HG03571 (cell line): ENCODE results near the gene RNF152.

Experiments used
- ATAC-seq: cut with Tn5 transposase; IDR thresholded peaks from one replicate; pipeline ENCODE4 v1.9.1; 2021; ENCODE audit not compliant: unreplicated experiment

The RNF152 gene

DNA sequence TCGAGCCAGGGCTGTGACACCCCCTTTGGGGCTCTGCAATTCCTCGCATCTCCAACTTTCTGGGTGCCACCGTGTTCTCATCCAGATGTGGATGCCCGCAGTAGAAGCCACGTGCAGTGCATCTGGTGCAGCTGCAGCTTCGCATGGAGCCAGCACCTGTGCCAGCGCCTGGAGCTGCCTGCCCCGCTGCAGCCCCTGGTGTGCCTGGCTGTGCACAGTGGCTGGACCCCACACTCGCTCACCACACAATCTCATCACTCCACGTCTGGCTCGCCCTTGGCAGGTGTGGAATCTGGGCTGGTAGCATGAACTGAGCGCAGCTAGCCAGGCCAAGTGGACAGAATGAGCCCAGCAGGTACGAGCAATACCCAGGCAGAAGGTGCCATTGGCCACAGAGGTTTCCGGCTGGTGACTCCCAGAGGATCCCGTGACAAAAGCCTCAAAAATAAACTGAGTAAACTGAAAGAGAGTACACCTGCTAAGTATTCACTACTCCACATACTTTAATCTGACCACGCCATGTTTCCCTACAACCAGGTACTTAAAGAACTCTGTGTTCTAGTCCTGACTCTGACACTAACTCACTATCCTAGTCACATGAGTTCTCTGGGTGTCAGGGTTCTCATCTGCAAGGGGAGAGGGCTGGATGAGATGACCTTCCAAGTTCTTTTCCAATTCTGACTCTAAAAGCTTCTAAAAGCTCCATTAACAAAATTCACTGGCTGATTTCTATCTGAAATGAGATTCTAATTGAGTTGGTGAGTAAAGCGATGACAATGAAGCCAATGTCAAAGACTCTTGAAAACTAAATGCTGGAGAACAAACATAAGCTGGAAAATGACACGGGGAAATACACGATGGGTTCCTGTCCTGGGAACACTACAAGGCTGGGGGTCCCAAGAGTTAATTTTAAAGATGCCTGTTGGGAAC is 37.1 kb downstream of the RNF152 start:
- no peak for ATAC-seq

DNA sequence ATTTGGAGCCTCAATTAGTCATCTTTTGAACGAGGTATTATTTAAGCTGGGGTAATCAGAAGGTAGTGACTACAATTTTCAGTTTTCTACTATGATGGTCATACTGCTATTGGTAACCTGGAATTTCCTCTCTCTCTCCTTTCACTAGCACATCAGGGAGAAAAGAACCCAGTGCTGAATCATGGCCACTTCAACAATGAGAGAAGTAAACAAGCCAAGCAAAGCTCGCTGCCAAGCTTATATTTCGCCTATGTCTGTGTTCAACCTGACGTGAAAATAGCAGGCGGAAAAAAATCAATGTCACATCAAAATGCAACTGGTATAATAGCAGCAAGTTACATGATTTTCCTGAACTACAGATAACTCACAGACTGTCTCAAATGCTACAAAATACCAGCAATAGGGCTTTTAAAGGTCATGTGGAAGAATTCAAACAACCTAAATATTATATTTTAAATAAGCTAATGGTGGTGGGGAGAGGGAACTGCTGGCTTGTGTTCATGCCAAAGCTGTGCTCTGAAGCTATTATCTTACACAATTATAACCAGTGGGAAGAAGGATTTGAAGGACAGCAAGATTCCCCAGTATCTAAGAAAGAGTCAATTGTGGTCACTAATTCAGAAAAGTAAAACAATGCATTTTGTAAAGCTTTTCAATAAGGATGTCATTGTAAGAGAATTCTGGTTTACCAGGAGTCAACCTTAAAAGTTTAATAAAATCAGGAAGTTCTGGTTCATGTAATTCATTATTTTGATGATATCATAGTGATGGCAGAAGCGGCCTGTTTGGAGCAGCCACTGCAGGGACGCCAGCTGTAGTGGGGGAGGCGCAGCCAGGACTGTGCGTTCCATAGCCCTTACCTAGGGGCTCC is 38.0 kb downstream of the RNF152 start:
- no peak for ATAC-seq

DNA sequence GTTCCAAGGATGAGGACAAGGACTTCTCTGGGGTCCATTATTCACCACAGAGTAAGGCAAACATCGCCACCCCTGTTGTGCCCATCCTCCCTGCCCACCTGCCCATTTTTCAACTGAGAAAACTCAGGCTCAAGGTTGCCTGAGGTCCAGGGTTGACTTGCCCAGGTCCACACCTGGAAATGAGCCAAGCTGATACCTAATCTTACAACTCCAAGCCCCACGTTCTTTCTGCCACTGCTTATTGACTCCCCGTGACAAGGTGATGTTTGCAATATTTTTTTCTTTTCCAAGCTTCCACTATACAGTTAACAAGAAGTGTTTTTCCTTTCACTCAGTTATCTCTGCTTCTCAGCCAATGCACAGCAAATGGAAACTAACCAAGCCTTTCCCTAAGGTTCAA is 39.0 kb downstream of the RNF152 start:
- no peak for ATAC-seq

DNA sequence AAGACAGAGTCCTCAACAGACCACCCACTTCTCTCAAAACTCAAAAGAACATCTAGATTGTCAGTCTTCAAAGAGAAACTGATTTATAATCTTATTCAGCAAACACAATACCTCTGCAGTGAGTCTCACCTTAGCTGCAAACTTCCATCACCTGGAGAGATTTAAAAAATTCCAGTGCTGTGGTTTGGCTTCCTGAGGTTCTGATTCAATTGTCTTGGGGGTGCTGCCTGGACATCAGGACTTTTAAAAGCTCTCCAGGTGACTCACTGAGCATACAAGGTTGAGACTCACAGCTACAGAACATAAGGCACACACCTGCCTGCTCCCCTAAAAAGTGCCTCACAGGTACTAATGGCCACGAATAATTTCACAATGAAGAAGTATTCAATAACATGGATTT is 40.3 kb downstream of the RNF152 start:
- no peak for ATAC-seq

DNA sequence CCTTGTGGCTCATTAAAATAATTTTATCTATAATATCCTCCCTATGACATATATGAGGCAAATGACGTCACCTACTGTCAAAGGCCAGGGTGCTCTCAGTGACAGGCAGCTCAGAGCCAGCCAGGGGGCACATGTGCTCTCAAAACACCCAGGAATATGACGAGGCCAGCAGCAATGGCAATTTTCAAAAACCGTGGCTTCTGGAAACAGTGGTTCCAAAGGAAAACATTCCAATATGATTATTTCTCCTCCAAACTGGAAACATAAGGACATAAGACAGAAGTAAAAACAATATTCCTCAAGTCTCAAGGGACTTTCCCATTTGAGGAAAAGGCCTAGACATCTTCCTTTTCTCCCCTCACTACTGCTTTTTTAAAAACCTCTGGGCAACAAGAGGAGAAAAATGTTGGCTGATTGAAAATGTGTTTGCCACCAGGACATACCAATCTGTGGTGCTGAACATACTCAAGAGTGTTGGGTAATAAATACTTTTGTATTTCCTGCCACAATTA is 40.8 kb downstream of the RNF152 start:
- ATAC-seq: no peak

DNA sequence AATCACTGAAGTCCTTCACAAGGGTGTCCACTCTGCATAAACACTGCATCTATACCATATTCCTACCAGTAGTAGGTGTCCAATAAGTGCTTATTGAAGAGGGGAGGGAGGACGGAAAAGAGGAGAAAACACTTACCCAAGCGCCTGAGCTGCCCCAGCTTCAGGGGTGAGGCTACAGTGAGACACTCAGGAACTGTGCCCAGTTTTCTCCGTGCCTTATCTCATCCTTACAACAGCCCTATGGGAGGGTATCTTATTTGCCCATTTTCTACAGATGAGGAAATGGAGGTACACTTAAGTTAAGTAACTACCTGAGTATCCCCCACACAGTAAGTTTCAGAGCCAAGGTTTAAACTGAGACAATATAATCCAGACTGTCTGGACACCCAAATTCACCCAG is 41.5 kb downstream of the RNF152 start:
- ATAC-seq: no peak

DNA sequence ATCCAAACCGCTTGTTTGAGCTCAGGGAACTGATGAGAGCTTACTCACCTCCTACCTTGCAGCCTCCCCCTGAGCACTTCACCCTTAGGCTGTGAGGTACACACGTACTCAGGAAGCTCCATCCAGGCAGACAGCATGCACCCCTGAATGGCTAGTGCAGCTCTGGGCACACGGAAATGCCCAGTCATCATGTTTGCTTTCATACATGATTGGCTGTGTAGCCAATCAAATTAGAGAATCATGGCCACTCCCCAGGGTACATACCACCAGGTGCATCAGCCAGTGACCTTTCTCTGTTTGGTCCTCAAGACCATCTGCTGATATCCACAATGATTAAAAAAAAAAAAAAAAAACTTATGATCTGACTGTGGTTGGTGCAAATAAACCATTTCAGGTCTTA is 42.1 kb downstream of the RNF152 start:
- ATAC-seq: no peak

DNA sequence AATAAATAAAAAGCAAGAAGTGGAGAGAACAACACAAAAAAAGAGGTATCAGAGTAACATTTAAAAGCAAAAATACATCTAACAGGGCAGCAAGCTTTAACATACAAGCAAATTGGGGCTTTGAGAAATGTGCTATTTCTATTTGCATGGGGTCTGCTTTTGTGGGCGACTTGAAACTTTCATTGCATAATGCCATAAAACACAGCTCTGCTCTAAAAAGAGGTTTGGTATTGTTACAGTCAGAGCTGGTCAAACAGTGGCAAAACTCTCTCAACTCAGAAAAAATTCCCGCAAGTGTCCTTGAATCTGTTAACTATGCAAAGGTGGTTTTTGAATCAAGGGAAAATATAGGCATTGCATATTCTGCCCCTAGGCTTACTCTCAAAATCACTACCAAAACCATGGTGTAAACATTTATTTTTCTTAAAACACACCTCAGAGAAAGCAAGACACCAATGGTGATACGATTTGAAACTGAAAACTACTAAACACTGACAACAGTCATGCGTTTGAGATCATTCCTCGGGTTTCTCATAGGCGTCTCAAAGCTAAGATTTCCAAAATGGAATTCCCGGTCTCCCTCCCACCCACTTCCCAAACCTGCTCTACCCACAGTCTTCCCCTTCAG is 45.5 kb downstream of the RNF152 start:
- ATAC-seq: no peak

DNA sequence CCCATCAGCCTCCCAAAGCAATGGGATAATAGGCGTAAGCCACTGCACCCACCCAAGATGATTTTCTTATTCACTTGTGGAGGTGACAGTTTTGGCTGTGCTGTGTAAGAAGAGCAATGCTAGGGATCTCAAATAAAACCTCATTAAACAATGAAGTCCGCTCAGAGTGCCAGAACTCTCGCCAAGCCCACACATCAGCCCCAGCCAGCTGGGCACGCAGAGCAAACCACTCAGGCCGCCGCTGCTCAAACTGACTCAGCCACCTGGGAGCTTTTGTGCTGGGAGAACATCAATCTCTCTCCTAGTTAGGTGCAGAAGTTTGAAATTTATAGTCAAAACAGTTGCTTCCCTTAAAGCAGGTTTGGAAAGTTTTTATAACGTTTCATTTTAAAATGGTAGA is 47.6 kb downstream of the RNF152 start:
- ATAC-seq: no peak

DNA sequence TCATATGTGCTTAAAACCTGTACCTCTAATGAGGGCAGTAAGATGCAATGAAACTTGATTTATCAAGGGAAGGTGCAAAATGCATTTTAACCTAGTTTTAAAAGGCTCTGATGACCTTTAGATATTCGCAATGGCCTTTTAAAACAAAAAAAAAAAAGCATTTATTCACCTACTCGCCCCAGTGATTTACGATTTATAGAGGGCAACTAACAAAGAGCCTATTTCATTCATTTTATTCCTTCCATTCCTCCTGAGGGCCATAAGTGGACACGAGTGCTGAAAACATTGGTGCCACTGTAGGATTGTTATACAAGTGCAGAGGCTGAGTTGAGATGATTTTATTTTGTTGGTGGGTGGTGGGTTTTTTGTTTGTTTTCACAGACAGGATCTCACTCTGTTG is 48.1 kb downstream of the RNF152 start:
- no peak for ATAC-seq

DNA sequence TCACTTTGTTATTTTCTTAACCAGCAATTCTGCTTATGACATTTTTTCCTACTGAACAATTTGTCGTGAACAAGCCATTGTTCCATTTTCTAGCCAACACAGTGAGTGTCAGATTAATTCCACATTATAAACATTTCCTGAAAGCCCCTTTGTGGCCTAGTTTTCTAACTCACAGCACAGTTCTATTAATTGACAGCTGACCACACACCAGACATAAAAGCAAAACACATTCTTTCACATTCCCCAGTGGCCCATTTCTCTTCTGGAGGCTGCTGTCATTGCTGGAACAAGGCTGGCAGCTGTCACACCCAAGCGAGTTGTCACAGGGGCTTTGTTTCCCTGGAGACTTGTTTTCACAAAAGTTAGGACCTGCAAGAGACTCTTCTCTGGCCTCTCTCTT is 50.7 kb downstream of the RNF152 start:
- no peak for ATAC-seq

DNA sequence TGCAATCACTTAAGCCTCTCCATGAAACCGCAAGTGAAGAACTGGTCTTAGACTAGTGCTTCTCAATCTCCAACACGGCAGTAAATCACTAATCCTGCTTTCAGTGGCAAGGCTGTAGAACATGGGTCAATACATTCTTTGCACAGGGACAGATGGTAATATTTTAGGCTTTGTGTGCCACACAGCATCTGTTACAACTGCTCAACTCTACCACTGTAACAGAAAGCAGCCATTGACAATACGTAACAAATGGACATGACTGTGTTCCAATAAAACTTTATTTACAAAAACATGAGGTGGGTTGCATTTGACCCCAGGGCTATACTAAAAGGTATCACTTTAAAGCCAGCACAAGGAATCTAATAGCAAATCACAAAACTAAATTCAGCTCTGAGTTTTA is 51.1 kb downstream of the RNF152 start:
- ATAC-seq: no peak

DNA sequence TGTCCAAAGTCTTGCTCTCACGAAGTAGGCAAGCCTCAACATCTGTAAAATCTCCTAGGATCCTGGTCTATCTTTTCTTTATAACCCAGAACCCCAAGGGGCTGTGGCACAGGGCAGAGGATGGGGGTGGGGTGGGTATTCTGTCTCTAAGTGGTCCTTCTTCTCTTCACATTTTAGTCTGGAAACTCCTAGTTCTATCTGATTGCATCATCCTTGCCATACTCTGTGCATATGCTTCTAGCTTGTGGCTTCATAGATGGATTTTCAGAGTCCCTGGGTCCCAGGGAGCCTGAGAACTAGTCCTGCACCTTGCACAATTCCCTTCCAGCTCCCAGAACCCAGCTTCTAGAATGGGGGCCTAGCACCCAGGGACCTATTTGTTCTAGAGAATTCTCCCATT is 52.5 kb downstream of the RNF152 start:
- no peak for ATAC-seq

DNA sequence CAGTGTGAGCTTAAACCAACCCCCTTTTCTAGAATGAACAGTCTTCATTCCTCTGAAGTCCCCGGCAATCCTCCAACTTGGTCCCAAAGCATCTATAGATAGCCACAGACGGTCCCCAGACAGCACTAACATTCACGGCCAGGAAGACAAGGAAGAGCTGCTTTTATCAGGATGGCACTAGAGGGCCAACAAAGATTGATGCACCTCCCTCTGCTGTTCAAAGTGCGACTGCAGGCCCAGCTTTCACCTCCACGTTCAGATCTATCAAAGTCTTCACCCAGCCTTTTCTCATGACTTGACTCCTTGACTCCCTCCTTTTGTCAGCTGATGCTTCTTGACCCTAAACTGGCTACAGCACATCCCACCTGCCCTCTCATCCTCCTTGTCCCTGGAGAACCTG is 54.3 kb downstream of the RNF152 start:
- ATAC-seq: no peak

DNA sequence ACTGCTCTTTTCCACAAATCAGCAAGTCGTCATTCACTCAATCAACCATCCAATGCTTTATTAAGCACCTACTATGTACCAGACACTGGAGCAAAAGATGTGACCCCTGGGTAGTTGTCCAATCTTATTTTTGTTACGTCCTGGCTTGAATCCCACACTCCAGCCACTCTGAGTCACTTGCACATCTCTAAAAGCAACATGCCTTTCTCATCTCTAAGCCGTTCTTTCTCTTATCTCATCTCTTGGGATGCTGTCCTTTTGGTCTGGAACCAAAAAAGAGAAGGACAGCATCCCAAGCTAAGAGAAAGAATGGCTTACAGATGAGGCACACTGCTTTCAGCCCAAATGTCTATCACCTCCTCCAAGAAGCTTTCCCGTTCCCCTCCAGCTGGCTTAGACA is 58.8 kb downstream of the RNF152 start:
- ATAC-seq: no peak

DNA sequence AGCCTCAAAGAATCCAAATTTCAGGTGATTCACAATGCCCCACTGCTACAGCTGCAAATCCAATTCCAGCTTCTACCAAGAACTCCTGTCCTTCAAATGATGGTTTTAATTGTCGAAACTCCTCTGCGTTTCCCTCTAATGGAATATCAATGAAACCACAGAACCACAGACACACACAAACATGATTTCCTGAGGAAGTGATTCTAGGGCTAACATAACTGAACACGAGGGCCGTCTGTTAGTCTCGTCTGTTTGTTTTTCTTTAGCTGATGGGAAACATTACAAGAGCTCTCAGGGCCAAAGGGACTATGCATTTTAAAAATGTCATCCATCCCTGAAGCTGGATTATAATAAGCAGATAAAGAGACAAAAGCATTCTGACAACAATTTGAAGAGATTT is 59.4 kb downstream of the RNF152 start:
- no peak for ATAC-seq

DNA sequence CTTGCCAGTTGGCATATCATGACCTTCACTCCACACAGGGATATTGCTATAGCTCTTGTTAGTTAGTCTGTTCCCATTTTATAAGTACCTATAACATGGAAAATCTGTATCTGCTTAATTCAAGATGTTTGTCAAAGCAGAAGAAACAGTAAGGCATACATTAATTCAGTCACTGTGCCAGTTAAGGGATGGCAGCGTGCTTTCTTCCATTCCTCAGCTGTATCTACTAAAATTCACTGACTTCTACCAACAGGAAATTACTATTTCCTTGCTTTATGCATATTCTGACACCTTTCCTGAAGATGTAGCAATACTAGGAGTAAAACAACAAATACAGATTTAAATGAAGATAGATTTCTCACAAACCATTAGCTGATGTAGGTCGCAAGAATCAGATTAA is 59.9 kb downstream of the RNF152 start:
- no peak for ATAC-seq

DNA sequence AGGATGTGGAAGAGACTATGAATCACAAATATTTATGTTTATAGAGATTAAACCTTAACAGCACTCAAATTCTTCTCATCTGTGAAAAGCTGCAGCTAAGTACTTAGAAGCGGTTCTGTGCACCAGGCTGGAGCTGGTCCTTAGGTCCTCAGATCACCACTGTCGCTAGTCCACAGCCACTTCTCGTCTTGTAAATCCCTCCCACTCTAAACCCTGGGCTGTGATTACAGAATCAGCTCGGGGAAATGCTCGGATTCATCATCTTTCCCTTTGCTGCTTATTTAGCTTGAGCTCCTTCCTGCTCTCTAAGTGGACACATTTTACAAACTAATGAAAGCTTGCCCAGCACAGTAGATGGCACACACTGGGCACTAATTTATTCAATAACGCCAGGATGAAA is 61.7 kb downstream of the RNF152 start:
- no peak for ATAC-seq

DNA sequence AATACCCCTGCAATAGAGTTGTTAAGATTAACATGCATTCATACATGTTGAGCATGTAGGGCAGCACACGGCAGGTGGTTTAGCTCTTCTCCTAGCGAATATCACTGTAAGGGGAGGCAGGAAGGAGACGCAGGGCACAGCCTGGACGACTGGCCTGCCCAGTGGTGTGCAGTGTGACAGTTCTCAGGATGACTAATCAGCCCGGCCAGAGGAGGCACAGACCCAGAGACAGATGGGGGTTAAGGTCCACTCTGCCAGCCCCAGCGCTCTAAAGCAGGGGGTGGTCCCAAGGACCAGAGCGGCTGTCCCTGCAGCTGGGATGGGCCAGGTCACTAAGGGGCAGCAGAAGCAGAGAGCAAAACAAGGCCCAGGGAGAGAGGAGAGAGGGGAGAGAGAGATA is 63.7 kb downstream of the RNF152 start:
- no peak for ATAC-seq

DNA sequence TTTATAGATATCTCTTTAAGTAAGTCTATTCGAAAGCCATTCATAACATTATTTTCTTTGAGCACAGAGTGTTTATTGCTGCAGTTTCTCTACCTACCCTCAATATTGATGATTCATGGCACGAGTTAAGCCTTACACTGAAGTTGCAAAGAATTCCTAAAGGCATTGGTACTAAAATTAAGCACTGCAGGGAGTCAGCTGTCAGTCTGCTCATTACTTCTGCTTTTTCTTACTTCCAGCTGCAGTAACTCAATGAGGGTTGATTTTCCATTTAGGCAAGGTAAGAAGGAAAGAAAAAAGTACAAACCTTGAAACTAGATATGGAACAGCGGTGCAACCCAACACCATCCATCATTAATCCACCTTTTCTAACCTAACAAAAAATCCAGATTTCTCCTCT is 65.2 kb downstream of the RNF152 start:
- no peak for ATAC-seq

DNA sequence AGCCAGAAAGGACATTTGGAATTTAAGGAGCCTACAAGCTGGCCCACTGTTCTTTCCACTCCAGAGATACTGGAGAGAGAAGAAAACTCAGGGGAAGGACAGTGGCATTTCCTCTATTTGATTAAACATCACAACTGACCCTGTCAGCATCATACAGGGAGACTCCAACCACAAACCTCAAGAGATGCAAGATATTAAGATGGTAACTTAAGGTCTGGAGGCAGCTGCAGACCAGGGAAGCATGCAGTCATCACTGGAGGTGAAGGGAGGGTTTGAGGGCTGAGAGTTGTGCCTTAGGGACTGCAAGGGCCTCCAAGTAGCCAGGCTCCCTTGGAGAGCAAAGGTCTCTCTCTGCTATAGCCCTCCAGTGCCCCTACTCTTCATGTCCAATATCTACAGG is 67.4 kb downstream of the RNF152 start:
- no peak for ATAC-seq
